Measurements from ENCODE around the gene MAPKBP1. TPM values are rescaled to one million over a fixed set of nuclear protein-coding genes. Genes with fewer than 3 reads are reported as not detected.

MAPKBP1 gene
- total RNA-seq, 1 donor from 2014 or later, result 28.9 TPM

DNA sequence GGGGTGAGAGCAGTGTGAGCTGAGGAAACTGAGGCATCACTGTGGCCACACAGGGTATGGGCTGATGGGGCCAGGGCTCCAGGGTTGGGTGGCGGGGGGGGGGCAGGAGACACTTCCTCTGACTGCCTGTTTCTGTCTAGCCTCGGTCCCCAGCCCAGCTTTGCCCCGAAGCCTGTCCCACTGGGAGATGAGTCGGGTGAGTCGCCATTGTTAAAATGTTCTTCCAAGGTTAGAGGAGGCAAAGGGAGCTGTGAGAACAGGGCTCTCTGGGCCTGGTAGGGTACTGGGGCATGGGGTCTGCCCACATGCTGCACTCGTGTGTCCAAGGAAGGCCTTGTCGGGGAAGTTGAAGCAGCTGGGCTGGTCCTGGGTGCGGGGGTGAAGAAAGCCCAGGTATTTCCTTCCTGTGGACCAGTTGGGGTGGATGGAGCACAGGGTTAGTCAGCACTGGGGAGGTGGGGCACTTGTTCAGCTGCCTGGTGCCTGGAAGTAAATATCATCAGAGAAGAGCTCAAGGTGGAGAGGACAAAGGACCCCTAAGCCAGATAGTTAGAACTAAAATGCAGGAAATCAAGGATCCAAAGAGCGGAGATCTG lies 45.3 kb downstream of the MAPKBP1 start:
- no peak for TF ChIP-seq CTCF (IDR thresholded peaks at IDR 0.05; ENCODE audit: unreplicated experiment)
- H3K9me3 Mint-ChIP-seq (ENCODE audit: low read depth), result no peaks in the 10 kb centered on the region
- DNase-seq (ENCODE audit: low spot score, unreplicated experiment), result no peak
- no peak overlapping the region for H3K4me3 Mint-ChIP-seq (ENCODE audit: low read depth)
- H3K36me3 Mint-ChIP-seq (ENCODE audit: insufficient read depth), result peaks cover 18% of the 10 kb centered on the region
- no peak overlapping the region for H3K27ac Mint-ChIP-seq
- no peaks in the 10 kb centered on the region for H3K27me3 Mint-ChIP-seq
- no peaks in the 10 kb centered on the region for H3K4me1 Mint-ChIP-seq (ENCODE audit: low read depth)

DNA sequence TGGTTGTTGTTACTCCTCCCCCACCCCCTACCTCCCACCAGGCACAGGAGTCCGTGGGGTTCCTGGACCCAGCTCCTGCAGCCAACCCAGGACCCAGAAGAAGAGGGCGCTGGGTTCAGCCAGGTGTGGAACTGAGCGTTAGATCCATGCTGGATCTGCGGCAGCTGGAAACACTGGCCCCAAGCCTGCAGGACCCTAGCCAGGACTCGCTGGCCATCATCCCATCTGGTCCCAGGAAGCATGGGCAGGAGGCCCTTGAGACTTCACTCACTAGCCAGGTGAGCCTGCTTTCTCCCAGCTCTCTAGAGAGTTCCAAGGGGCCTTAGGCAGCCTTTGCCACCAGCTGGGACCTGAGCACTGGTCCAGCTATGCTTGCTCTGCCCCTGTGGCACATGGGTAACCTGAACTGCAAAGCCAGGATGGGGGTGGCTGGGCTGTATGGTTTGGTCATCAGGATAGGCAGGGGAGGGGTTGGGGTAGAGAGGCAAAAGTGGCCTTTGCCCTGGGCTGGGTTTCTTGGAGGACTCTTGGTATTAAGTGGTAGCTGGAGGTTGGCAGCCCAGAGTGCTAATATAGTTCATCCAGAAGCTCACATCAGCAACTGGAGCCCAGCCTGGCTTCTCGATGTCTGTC lies 46.6 kb downstream of the MAPKBP1 start:
- Mint-ChIP-seq H3K4me1 (ENCODE audit: low read depth) (no peaks in the 10 kb centered on the region), H3K36me3 (ENCODE audit: insufficient read depth) (peaks cover 18% of the 10 kb centered on the region), H3K27ac (no peak overlapping the region), H3K4me3 (ENCODE audit: low read depth) (no peak overlapping the region), H3K9me3 (ENCODE audit: low read depth) (no peaks in the 10 kb centered on the region), H3K27me3 (no peaks in the 10 kb centered on the region)
- DNase-seq (ENCODE audit: low spot score, unreplicated experiment), result no peak
- TF ChIP-seq CTCF (IDR thresholded peaks at IDR 0.05; ENCODE audit: unreplicated experiment), result no peak

GRCh38 chr15:41821831-41822230 lies 47.5 kb downstream of the MAPKBP1 start:
- H3K4me1 Mint-ChIP-seq (ENCODE audit: low read depth), result no peaks in the 10 kb centered on the region
- TF ChIP-seq CTCF (IDR thresholded peaks at IDR 0.05; ENCODE audit: unreplicated experiment), result no peak
- H3K4me3 Mint-ChIP-seq (ENCODE audit: low read depth), result no peak overlapping the region
- DNase-seq (ENCODE audit: low spot score, unreplicated experiment), result no peak
- H3K9me3 Mint-ChIP-seq (ENCODE audit: low read depth), result no peaks in the 10 kb centered on the region
- H3K27me3 Mint-ChIP-seq, result peaks cover 7% of the 10 kb centered on the region
- peaks cover 18% of the 10 kb centered on the region for H3K36me3 Mint-ChIP-seq (ENCODE audit: insufficient read depth)
- no peak overlapping the region for H3K27ac Mint-ChIP-seq

GRCh38 chr15:41822471-41822870 lies 48.2 kb downstream of the MAPKBP1 start:
- Mint-ChIP-seq H3K27ac (no peak overlapping the region), H3K4me3 (ENCODE audit: low read depth) (no peak overlapping the region), H3K4me1 (ENCODE audit: low read depth) (no peaks in the 10 kb centered on the region), H3K27me3 (peaks cover 7% of the 10 kb centered on the region), H3K36me3 (ENCODE audit: insufficient read depth) (peaks cover 14% of the 10 kb centered on the region), H3K9me3 (ENCODE audit: low read depth) (no peaks in the 10 kb centered on the region)
- TF ChIP-seq CTCF (IDR thresholded peaks at IDR 0.05; ENCODE audit: unreplicated experiment), result no peak
- DNase-seq (ENCODE audit: low spot score, unreplicated experiment), result no peak

DNA sequence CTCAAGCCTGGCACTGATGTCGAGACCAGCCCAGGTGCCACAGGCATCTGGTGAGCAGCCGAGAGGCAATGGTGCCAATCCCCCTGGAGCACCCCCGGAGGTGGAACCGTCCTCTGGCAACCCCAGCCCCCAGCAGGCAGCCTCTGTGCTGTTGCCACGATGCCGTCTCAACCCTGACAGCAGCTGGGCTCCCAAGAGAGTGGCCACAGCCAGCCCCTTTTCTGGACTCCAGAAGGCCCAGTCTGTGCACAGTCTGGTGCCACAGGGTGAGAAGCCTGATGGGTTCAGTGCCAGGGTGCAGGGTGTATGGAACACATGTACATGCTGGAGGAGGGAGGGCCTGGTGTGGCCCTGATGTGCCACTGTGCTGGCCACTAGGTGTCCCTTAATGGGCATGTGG lies 48.7 kb downstream of the MAPKBP1 start:
- Mint-ChIP-seq H3K27me3 (peaks cover 7% of the 10 kb centered on the region), H3K27ac (no peak overlapping the region), H3K9me3 (ENCODE audit: low read depth) (no peaks in the 10 kb centered on the region), H3K4me3 (ENCODE audit: low read depth) (no peak overlapping the region), H3K4me1 (ENCODE audit: low read depth) (peaks cover 1% of the 10 kb centered on the region), H3K36me3 (ENCODE audit: insufficient read depth) (peaks cover 13% of the 10 kb centered on the region)
- DNase-seq (ENCODE audit: low spot score, unreplicated experiment), result no peak
- TF ChIP-seq CTCF (IDR thresholded peaks at IDR 0.05; ENCODE audit: unreplicated experiment), result no peak

Data from progenitor cell of endocrine pancreas (in vitro differentiated cells).